HEK293 (cell line): ENCODE measurements around the gene ARMC3.

Source experiments
- CTCF ChIP-seq: fragments of 450-650 bp; formaldehyde crosslinking; IDR thresholded peaks from 2 replicates; pipeline ENCODE4 v1.5.1; 2016; ENCODE audit warnings: missing biosample characterization, missing genetic modification characterization
- ZBTB7A ChIP-seq: fragments of 450-650 bp; formaldehyde crosslinking; IDR thresholded peaks from 2 replicates; pipeline ENCODE4 v1.5.1; 2016; ENCODE audit warnings: low read depth, missing biosample characterization, missing genetic modification characterization

- no peak for TF ChIP-seq CTCF (tag by site-specific recombination)
- TF ChIP-seq ZBTB7A (tag by site-specific recombination) = no peak
Measured at GRCh38 chr10:22906767-22907166, 21.1 kb upstream of the ARMC3 start.
